OCI-LY3 (cell line): ENCODE data around the gene AGPAT3.

Source experiments
- H2AFZ ChIP-seq: fragments of 200-600, 300-600 bp; shearing (Covaris generic); 2 replicates; pipeline ENCODE4 v1.6.0; 2014; ENCODE audit warnings: antibody characterized with exemption, low read depth, low read length
- H3K27ac ChIP-seq: fragments of 200-600, 300-600 bp; sonication (generic); 2 replicates; pipeline ENCODE4 v1.5.1; 2014; ENCODE audit warnings: mild to moderate bottlenecking, low read length, moderate library complexity, mixed read lengths
- H3K27me3 ChIP-seq: fragments of 200-600, 300-600 bp; sonication (generic); 2 replicates; pipeline ENCODE4 v1.6.1; 2014; ENCODE audit warnings: low read depth, low read length, mixed read lengths
- H3K36me3 ChIP-seq: fragments of 200-600, 300-600 bp; sonication (generic); replicated peaks from 2 replicates; pipeline ENCODE3; 2014; ENCODE audit warnings: low read depth, low read length, mixed read lengths
- H3K4me1 ChIP-seq: fragments of 300-600, 200-600 bp; sonication (generic); 2 replicates; pipeline ENCODE4 v1.6.1; 2014; ENCODE audit warnings: low read length, mixed read lengths
- H3K4me2 ChIP-seq: fragments of 200-600, 300-600 bp; sonication (generic); 2 replicates; pipeline ENCODE4 v1.6.1; 2014; ENCODE audit warnings: low read length, mixed read lengths
- H3K4me3 ChIP-seq: fragments of 300-600, 200-600 bp; sonication (generic); 2 replicates; pipeline ENCODE4 v1.5.1; 2014; ENCODE audit warnings: antibody characterized with exemption, mild to moderate bottlenecking, low read length, moderate library complexity
- H3K79me2 ChIP-seq: fragments of 300-600, 200-600 bp; shearing (Covaris generic); 2 replicates; pipeline ENCODE4 v1.6.1; 2014; ENCODE audit warnings: mild to moderate bottlenecking, low read length, mixed read lengths
- H3K9ac ChIP-seq: fragments of 300-600, 200-600 bp; shearing (Covaris generic); 2 replicates; pipeline ENCODE4 v1.6.0; 2014; ENCODE audit warnings: mild to moderate bottlenecking, low read length, moderate library complexity
- H3K9me3 ChIP-seq: fragments of 200-600, 300-600 bp; shearing (Covaris generic); 2 replicates; pipeline ENCODE4 v1.6.1; 2014; ENCODE audit warnings: low read length, mixed read lengths; ENCODE audit not compliant: insufficient read depth
- H4K20me1 ChIP-seq: fragments of 200-600, 300-600 bp; sonication (generic); 2 replicates; pipeline ENCODE4 v1.6.1; 2016; ENCODE audit warnings: low read length, mixed read lengths; ENCODE audit not compliant: insufficient read depth
- CTCF ChIP-seq: fragments of 200-600, 300-600 bp; sonication (generic); IDR thresholded peaks from 2 replicates; pipeline ENCODE4 v1.5.1; 2014; ENCODE audit warnings: antibody characterized with exemption, low read length, low read depth
- EZH2phosphoT487 ChIP-seq: fragments of 200-600 bp; shearing (Covaris generic); IDR thresholded peaks from 2 replicates; pipeline ENCODE4 v1.6.1; 2018; ENCODE audit warnings: antibody characterized with exemption, mixed run types, low read depth

Gene AGPAT3

GRCh38 chr21:43949499-43950208 is 84.6 kb downstream of the AGPAT3 start:
- H3K9me3 ChIP-seq = peaks cover 5% of the 10 kb centered on the region; the same call in 1 of the 2 replicates
- TF ChIP-seq EZH2phosphoT487 = no peak
- no peak for TF ChIP-seq CTCF
- 0 out of 2 replicates have a peak, but pooled peaks cover 5% of the 10 kb centered on the region for H4K20me1 ChIP-seq
- H3K27me3 ChIP-seq = no peaks in the 10 kb centered on the region
- no peak overlapping the region for H2AFZ ChIP-seq
- no peak overlapping the region for H3K9ac ChIP-seq
- peaks cover 36% of the 10 kb centered on the region for H3K36me3 ChIP-seq
- no peak overlapping the region for H3K4me3 ChIP-seq
- no peaks in the 10 kb centered on the region for H3K4me1 ChIP-seq
- H3K27ac ChIP-seq = no peak overlapping the region
- H3K79me2 ChIP-seq = peaks cover 23% of the 10 kb centered on the region
- H3K4me2 ChIP-seq = no peak overlapping the region

GRCh38 chr21:43950481-43950880 is 85.5 kb downstream of the AGPAT3 start:
- H3K79me2 ChIP-seq = peaks cover 17% of the 10 kb centered on the region
- no peak overlapping the region for H3K4me3 ChIP-seq
- peaks cover 5% of the 10 kb centered on the region; the same call in 1 of the 2 replicates for H3K9me3 ChIP-seq
- H3K9ac ChIP-seq = no peak overlapping the region
- H3K36me3 ChIP-seq = peaks cover 40% of the 10 kb centered on the region
- no peak overlapping the region for H3K27ac ChIP-seq
- H3K4me1 ChIP-seq = no peaks in the 10 kb centered on the region
- H2AFZ ChIP-seq = no peak overlapping the region
- 0 out of 2 replicates have a peak, but pooled peaks cover 5% of the 10 kb centered on the region for H4K20me1 ChIP-seq
- no peak for TF ChIP-seq EZH2phosphoT487
- no peak for TF ChIP-seq CTCF
- H3K27me3 ChIP-seq = no peaks in the 10 kb centered on the region
- H3K4me2 ChIP-seq = no peak overlapping the region

GRCh38 chr21:43950936-43951335 is 85.9 kb downstream of the AGPAT3 start:
- Histone ChIP-seq H3K4me1 (no peaks in the 10 kb centered on the region), H3K9ac (no peak overlapping the region), H3K36me3 (peaks cover 36% of the 10 kb centered on the region), H3K79me2 (peaks cover 13% of the 10 kb centered on the region), H3K9me3 (peaks cover 5% of the 10 kb centered on the region; the same call in 1 of the 2 replicates), H3K27me3 (no peaks in the 10 kb centered on the region), H3K4me3 (no peak overlapping the region), H2AFZ (no peak overlapping the region), H4K20me1 (0 out of 2 replicates have a peak, but pooled peaks cover 5% of the 10 kb centered on the region), H3K4me2 (no peak overlapping the region), H3K27ac (no peak overlapping the region)
- TF ChIP-seq EZH2phosphoT487 = no peak
- no peak for TF ChIP-seq CTCF

GRCh38 chr21:43951911-43952703 is 87.1 kb downstream of the AGPAT3 start:
- Histone ChIP-seq H3K27ac (no peak overlapping the region), H3K9me3 (peaks cover 5% of the 10 kb centered on the region; the same call in 1 of the 2 replicates), H3K4me3 (no peak overlapping the region), H3K9ac (no peak overlapping the region), H3K79me2 (peaks cover 21% of the 10 kb centered on the region), H2AFZ (no peak overlapping the region), H3K27me3 (no peaks in the 10 kb centered on the region), H3K4me2 (no peak overlapping the region), H3K4me1 (peaks cover 11% of the 10 kb centered on the region), H4K20me1 (peaks cover 12% of the 10 kb centered on the region), H3K36me3 (peaks cover 28% of the 10 kb centered on the region)
- TF ChIP-seq EZH2phosphoT487 (no peak), CTCF (no peak)
